Left renal cortex interstitium (tissue), 4 donors: Measurements from ENCODE around the gene GAL3ST3. TPM values are rescaled to one million over a fixed set of nuclear protein-coding genes. Genes with fewer than 3 reads are reported as not detected.
"Not testable (repeated sequence)": the region's sequence is repeated elsewhere in the genome, so short reads cannot be mapped to it uniquely, and the experiment has no call there.

Source experiments
- DNase-seq, 4 donors: peaks; one replicate each; pipeline ENCODE4 v3.0.0-alpha.2; 2013; ENCODE audit warnings: low read depth in 4 of 4, low spot score in 2 of 4, missing footprints in 1 of 4
- polyA plus RNA-seq, 4 donors: library from polyadenylated mRNA; unstranded; fragments of 120-200 nt; gene quantifications; one replicate each; pipeline ENCODE4 v1.2.1, GENCODE V29; 2013; ENCODE audit not compliant: insufficient read length in 4 of 4

The GAL3ST3 gene
- 1 to 10 TPM; 3.7 to 8.6 (median 5.9) TPM for polyA plus RNA-seq

GRCh38 chr11:66048547-66049323 lies at the start of gene GAL3ST3:
TSS of gene GAL3ST3 (minus strand) at chr11:66049161. CDS start at chr11:66045415, 3,746 bp downstream.
- no peak for DNase-seq

- not testable (repeated sequence) for DNase-seq
These were observed 43.2 kb upstream of the GAL3ST3 start for GRCh38 chr11:66092125-66092524.

- no peak for DNase-seq
These were observed 41.3 kb upstream of the GAL3ST3 start for GRCh38 chr11:66090288-66090687.

GRCh38 chr11:66089067-66089466 lies 40.1 kb upstream of the GAL3ST3 start:
- DNase-seq = no peak

- no peak for DNase-seq
These were observed 38.4 kb upstream of the GAL3ST3 start for GRCh38 chr11:66087148-66087908.

- no peak for DNase-seq
These were observed 36.0 kb upstream of the GAL3ST3 start for GRCh38 chr11:66084821-66085475.

GRCh38 chr11:66083767-66084166 lies 34.8 kb upstream of the GAL3ST3 start:
- DNase-seq = no peak

GRCh38 chr11:66082946-66083698 lies 34.2 kb upstream of the GAL3ST3 start:
- no peak for DNase-seq

GRCh38 chr11:66081505-66081904 lies 32.5 kb upstream of the GAL3ST3 start:
- DNase-seq = no peak

GRCh38 chr11:66080055-66080817 lies 31.3 kb upstream of the GAL3ST3 start:
- no peak for DNase-seq

GRCh38 chr11:66078949-66079348 lies 30.0 kb upstream of the GAL3ST3 start:
- DNase-seq = not testable (repeated sequence)

GRCh38 chr11:66077927-66078326 lies 29.0 kb upstream of the GAL3ST3 start:
- DNase-seq = no peak

- DNase-seq = no peak
These were observed 27.6 kb upstream of the GAL3ST3 start for GRCh38 chr11:66076561-66076960.

- DNase-seq = no peak
These were observed 26.3 kb upstream of the GAL3ST3 start for GRCh38 chr11:66075273-66075672.

GRCh38 chr11:66073669-66074068 lies 24.7 kb upstream of the GAL3ST3 start:
- no peak for DNase-seq

GRCh38 chr11:66072518-66072917 lies 23.6 kb upstream of the GAL3ST3 start:
- no peak for DNase-seq

GRCh38 chr11:66072081-66072480 lies 23.1 kb upstream of the GAL3ST3 start:
- no peak for DNase-seq

GRCh38 chr11:66071381-66071801 lies 22.4 kb upstream of the GAL3ST3 start:
- no peak for DNase-seq

- no peak for DNase-seq
These were observed 21.8 kb upstream of the GAL3ST3 start for GRCh38 chr11:66070604-66071380.
